Measurements from ENCODE around the gene C2CD4C. TPM values are rescaled to one million over a fixed set of nuclear protein-coding genes. Genes with fewer than 3 reads are reported as not detected.

The C2CD4C gene, protein sequence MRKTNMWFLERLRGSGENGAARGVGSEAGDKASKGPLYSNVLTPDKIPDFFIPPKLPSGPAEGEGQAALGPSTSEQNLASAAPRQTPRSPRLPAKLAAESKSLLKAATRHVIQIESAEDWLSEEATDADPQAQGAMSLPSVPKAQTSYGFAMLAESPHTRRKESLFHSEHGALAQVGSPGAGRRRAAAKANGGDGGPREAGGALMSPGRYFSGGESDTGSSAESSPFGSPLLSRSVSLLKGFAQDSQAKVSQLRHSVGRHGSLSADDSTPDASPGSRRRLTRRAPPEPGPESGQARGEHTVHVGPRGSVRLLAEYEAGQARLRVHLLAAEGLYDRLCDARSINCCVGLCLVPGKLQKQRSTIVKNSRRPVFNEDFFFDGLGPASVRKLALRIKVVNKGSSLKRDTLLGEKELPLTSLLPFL
- total RNA-seq (1.9 TPM), polyA plus RNA-seq (ENCODE audit: insufficient read depth, low read depth, low replicate concordance) (0.99 TPM)
- long read RNA-seq, donor 1 = 0 reads
- long read RNA-seq, donor 2, partial matches to known transcripts = 0 of 1 reads
- long read RNA-seq, donor 2, other reads (novel, unspliced or antisense) = 0 of 1 reads
- long read RNA-seq, donor 3 = 0 reads
- long read RNA-seq, donor 4, partial matches to known transcripts = 0 of 1 reads
- long read RNA-seq, donor 4, other reads (novel, unspliced or antisense) = 0 of 1 reads
- long read RNA-seq, donor 5 = 0 reads
- long read RNA-seq, donor 6, transcript C2CD4C-201 (2 exons, 3,129 nt) = major isoform, 6 of 6 reads
- long read RNA-seq, donor 6, partial matches to known transcripts = 0 of 6 reads
- long read RNA-seq, donor 6, other reads (novel, unspliced or antisense) = 0 of 6 reads
- long read RNA-seq, donor 7, partial matches to known transcripts = 0 of 5 reads
- long read RNA-seq, donor 7, other reads (novel, unspliced or antisense) = 4 of 5 reads
- long read RNA-seq, donor 8 = 0 reads
- long read RNA-seq, donor 9 = 0 reads
- long read RNA-seq, donor 10 = 0 reads

- H3K27me3 ChIP-seq (ENCODE audit: control insufficient read depth, insufficient read depth, low read length) = no peaks in the 10 kb centered on the region
- H3K27ac ChIP-seq (ENCODE audit: low read depth in 2 of 2, low read length in 2 of 2) = no peak within 1 kb of the TSS
- no peak within 1 kb of the TSS for H3K9ac ChIP-seq (ENCODE audit: low read length in 3 of 3)
- TF ChIP-seq, protein P1, sequence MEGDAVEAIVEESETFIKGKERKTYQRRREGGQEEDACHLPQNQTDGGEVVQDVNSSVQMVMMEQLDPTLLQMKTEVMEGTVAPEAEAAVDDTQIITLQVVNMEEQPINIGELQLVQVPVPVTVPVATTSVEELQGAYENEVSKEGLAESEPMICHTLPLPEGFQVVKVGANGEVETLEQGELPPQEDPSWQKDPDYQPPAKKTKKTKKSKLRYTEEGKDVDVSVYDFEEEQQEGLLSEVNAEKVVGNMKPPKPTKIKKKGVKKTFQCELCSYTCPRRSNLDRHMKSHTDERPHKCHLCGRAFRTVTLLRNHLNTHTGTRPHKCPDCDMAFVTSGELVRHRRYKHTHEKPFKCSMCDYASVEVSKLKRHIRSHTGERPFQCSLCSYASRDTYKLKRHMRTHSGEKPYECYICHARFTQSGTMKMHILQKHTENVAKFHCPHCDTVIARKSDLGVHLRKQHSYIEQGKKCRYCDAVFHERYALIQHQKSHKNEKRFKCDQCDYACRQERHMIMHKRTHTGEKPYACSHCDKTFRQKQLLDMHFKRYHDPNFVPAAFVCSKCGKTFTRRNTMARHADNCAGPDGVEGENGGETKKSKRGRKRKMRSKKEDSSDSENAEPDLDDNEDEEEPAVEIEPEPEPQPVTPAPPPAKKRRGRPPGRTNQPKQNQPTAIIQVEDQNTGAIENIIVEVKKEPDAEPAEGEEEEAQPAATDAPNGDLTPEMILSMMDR (IDR thresholded peaks at IDR 0.05; ENCODE audit: borderline replicate concordance, extremely low read depth, insufficient read depth) = no peak
- FAIRE-seq = no peak
- peak; percentile 54 to 84 (median 67) for DNase-seq
- no peaks in the 10 kb centered on the region for H3K9me3 ChIP-seq (ENCODE audit: control insufficient read depth in 2 of 3, insufficient read depth in 1 of 3, low read length in 3 of 3)
- peak within 1 kb of the TSS in 1 of 3 donors; percentile 39 for H3K4me3 ChIP-seq (ENCODE audit: low read length in 3 of 3)
- peaks cover 0 to 3% (median 0%) of the 10 kb centered on the region in 3 donors for H3K4me1 ChIP-seq (ENCODE audit: control insufficient read depth in 2 of 3, insufficient read depth in 2 of 3, low read depth in 1 of 3, low read length in 3 of 3)
- intact Hi-C loops (cut with DNase I) = no loop called here
- H3K36me3 ChIP-seq (ENCODE audit: control insufficient read depth in 2 of 3, insufficient read depth in 3 of 3, low read length in 3 of 3) = no peaks in the 10 kb centered on the region
Observed at GRCh38 chr19:408902-409515, at the start of gene C2CD4C. Gene C2CD4C, minus strand, starts transcription at chr19:409147. Its CDS starts 786 bp downstream, at chr19:408361.

- H3K36me3 ChIP-seq (ENCODE audit: control insufficient read depth in 2 of 3, insufficient read depth in 3 of 3, low read length in 3 of 3) = no peaks in the 10 kb centered on the region
- H3K27ac ChIP-seq (ENCODE audit: low read depth in 2 of 2, low read length in 2 of 2) = no peak overlapping the region
- TF ChIP-seq, protein P1 (IDR thresholded peaks at IDR 0.05; ENCODE audit: borderline replicate concordance, extremely low read depth, insufficient read depth) = no peak
- FAIRE-seq (no peak), DNase-seq (no peak)
- H3K4me1 ChIP-seq (ENCODE audit: control insufficient read depth in 2 of 3, insufficient read depth in 2 of 3, low read depth in 1 of 3, low read length in 3 of 3) = peaks cover 0 to 2% (median 0%) of the 10 kb centered on the region in 3 donors
- H3K9ac ChIP-seq (ENCODE audit: low read length in 3 of 3) = no peak overlapping the region
- no peaks in the 10 kb centered on the region for H3K27me3 ChIP-seq (ENCODE audit: control insufficient read depth, insufficient read depth, low read length)
- H3K9me3 ChIP-seq (ENCODE audit: control insufficient read depth in 2 of 3, insufficient read depth in 1 of 3, low read length in 3 of 3) = no peaks in the 10 kb centered on the region
- H3K4me3 ChIP-seq (ENCODE audit: low read length in 3 of 3) = no peak overlapping the region
- intact Hi-C loops (cut with DNase I) = no loop called here
Observed at GRCh38 chr19:458091-459042, 49.4 kb upstream of the C2CD4C start.

DNA sequence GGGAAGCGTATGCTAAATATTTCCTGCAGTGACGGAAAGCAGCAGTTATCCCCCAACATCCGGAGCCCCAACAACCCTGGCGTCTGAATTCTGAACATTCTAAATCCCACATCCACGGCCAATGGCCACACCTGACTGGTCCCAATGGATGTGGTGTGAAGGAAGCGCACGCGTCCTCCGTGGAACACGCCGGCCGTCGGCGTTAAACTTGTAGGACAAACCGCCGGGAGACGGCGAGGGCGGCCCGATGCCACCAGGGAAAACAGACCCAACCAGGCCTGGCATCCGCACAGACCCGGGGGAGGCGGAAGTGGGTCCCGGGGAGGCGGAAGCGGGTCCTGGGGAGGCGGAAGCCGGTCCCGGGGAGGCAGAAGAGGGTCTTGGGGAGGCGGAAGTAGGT is 48.7 kb upstream of the C2CD4C start:
- Histone ChIP-seq H3K4me3 (ENCODE audit: low read length in 3 of 3) (no peak overlapping the region), H3K27me3 (ENCODE audit: control insufficient read depth, insufficient read depth, low read length) (no peaks in the 10 kb centered on the region), H3K27ac (ENCODE audit: low read depth in 2 of 2, low read length in 2 of 2) (no peak overlapping the region), H3K36me3 (ENCODE audit: control insufficient read depth in 2 of 3, insufficient read depth in 3 of 3, low read length in 3 of 3) (no peaks in the 10 kb centered on the region), H3K4me1 (ENCODE audit: control insufficient read depth in 2 of 3, insufficient read depth in 2 of 3, low read depth in 1 of 3, low read length in 3 of 3) (peaks cover 0 to 2% (median 0%) of the 10 kb centered on the region in 3 donors), H3K9ac (ENCODE audit: low read length in 3 of 3) (no peak overlapping the region), H3K9me3 (ENCODE audit: control insufficient read depth in 2 of 3, insufficient read depth in 1 of 3, low read length in 3 of 3) (no peaks in the 10 kb centered on the region)
- FAIRE-seq (no peak), DNase-seq (no peak)
- intact Hi-C loops (cut with DNase I) = no loop called here
- TF ChIP-seq, protein P1 (IDR thresholded peaks at IDR 0.05; ENCODE audit: borderline replicate concordance, extremely low read depth, insufficient read depth) = no peak

Data from kidney (tissue), 22 donors.